LNCAP (cell line): ENCODE measurements around the gene ACVR1.

Source experiments
- CTCF ChIP-seq: fragments of 450-650 bp; IDR thresholded peaks from 2 replicates; pipeline ENCODE4 v1.5.1; 2017; ENCODE audit warnings: mild to moderate bottlenecking

ACVR1 gene

GRCh38 chr2:157853211-157853610, 22.9 kb downstream of the ACVR1 start:
- TF ChIP-seq CTCF, result no peak

GRCh38 chr2:157849591-157849990, 26.5 kb downstream of the ACVR1 start:
- TF ChIP-seq CTCF, result no peak

GRCh38 chr2:157848213-157848612, 27.9 kb downstream of the ACVR1 start:
- TF ChIP-seq CTCF, result no peak

GRCh38 chr2:157845081-157845480, 31.0 kb downstream of the ACVR1 start:
- TF ChIP-seq CTCF, result no peak

- no peak for TF ChIP-seq CTCF
These were observed 32.2 kb downstream of the ACVR1 start for GRCh38 chr2:157843935-157844334.

- TF ChIP-seq CTCF, result no peak
These were observed 33.0 kb downstream of the ACVR1 start for GRCh38 chr2:157843081-157843480.

- no peak for TF ChIP-seq CTCF
These were observed 33.8 kb downstream of the ACVR1 start for GRCh38 chr2:157842106-157842879.

- TF ChIP-seq CTCF, result no peak
These were observed 34.6 kb downstream of the ACVR1 start for GRCh38 chr2:157841485-157841884.
